AG04449 (cell line): ENCODE data around the gene SNTG2.
A peak's percentile ranks its signal among the peaks of the same experiment; 100 is the strongest.

Source experiments
- CTCF ChIA-PET: fragments of 350-600 bp; formaldehyde crosslinking; extraction: SDS; loops from one replicate; lab custom pipeline; 2021; ENCODE audit warnings: antibody characterized with exemption; lab: Yijun Ruan, JAX
- POLR2A ChIA-PET: fragments of 400-600, 350-600 bp; formaldehyde crosslinking; extraction: SDS; loops from one replicate; lab custom pipeline; 2020; ENCODE audit warnings: antibody characterized with exemption, inconsistent platforms; lab: Yijun Ruan, JAX
- DNase-seq: peaks from one replicate; pipeline ENCODE4 v3.0.0-alpha.2; 2010; ENCODE audit warnings: low read depth, low spot score
- H3K4me3 ChIP-seq: 2 replicates; pipeline ENCODE4 v1.5.1; 2011; ENCODE audit warnings: low read depth, mild to moderate bottlenecking, control low read depth, low read length
- CTCF ChIP-seq: IDR thresholded peaks from one replicate; pipeline ENCODE4 v1.5.1; 2011; ENCODE audit warnings: mild to moderate bottlenecking, moderate library complexity, low read length, control low read depth, inconsistent platforms; ENCODE audit not compliant: insufficient read depth; ENCODE audit errors: missing control alignments

SNTG2 gene

GRCh38 chr2:930935-931334, 19.7 kb upstream of the SNTG2 start:
- ChIA-PET POLR2A (no interaction called here), CTCF (no interaction called here)
- H3K4me3 ChIP-seq, result no peak overlapping the region
- TF ChIP-seq CTCF, result no peak
- DNase-seq, result no peak

- no peak overlapping the region for H3K4me3 ChIP-seq
- POLR2A ChIA-PET, result no interaction called here
- no peak for DNase-seq
- TF ChIP-seq CTCF, result no peak
- CTCF ChIA-PET, result no interaction called here
These were observed 18.1 kb upstream of the SNTG2 start for GRCh38 chr2:932320-933115.

GRCh38 chr2:933734-934295, 16.8 kb upstream of the SNTG2 start:
- H3K4me3 ChIP-seq, result no peak overlapping the region
- ChIA-PET CTCF (no interaction called here), POLR2A (no interaction called here)
- TF ChIP-seq CTCF, result no peak
- DNase-seq, result no peak

- CTCF ChIA-PET, result interaction anchor here (0.8 to 2.1 kb wide), 2 partner anchors 16 to 17 kb away, joined by 3 to 5 read pairs; no protein-coding TSS in a partner anchor
- POLR2A ChIA-PET, result no interaction called here
- DNase-seq, result peak; percentile 64
- no peak overlapping the region for H3K4me3 ChIP-seq
- TF ChIP-seq CTCF, result no peak
These were observed 13.1 kb upstream of the SNTG2 start for GRCh38 chr2:937530-937929.

GRCh38 chr2:938181-939005, 12.3 kb upstream of the SNTG2 start:
- DNase-seq, result peak; percentile 53
- H3K4me3 ChIP-seq, result no peak overlapping the region
- TF ChIP-seq CTCF, result no peak
- POLR2A ChIA-PET, result no interaction called here
- CTCF ChIA-PET, result interaction anchor here (0.8 to 2.1 kb wide), 3 partner anchors 15 to 613 kb away, joined by 3 to 5 read pairs (median 4); no protein-coding TSS in a partner anchor
